Mucosa of descending colon (tissue), 3 donors: ENCODE data around the gene IPO11. TPM values are rescaled to one million over a fixed set of nuclear protein-coding genes. Genes with fewer than 3 reads are reported as not detected.

Experiments
- ATAC-seq: fragments of 200-7000 bp; cut with Tn5 transposase; one replicate; pipeline ENCODE4 v1.9.1; 2020; ENCODE audit warnings: mild to moderate bottlenecking, moderate library complexity
- DNase-seq, 3 donors: peaks; one replicate each; pipeline ENCODE4 v3.0.0-alpha.2; 2020
- H3K36me3 ChIP-seq: fragments of 200-600 bp; one replicate; pipeline ENCODE4 v1.8.0; 2021; ENCODE audit warnings: low read depth, mild to moderate bottlenecking
- H3K4me1 ChIP-seq: fragments of 200-600 bp; one replicate; pipeline ENCODE4 v1.8.0; 2021; ENCODE audit warnings: low read depth, mild to moderate bottlenecking
- H3K4me3 ChIP-seq: fragments of 200-600 bp; one replicate; pipeline ENCODE4 v1.8.0; 2021; ENCODE audit warnings: mild to moderate bottlenecking
- H3K9me3 ChIP-seq: fragments of 200-600 bp; one replicate; pipeline ENCODE4 v1.8.0; 2021; ENCODE audit warnings: mild to moderate bottlenecking
- CTCF ChIP-seq: fragments of 200-600 bp; IDR thresholded peaks from one replicate; pipeline ENCODE4 v1.8.0; 2022; ENCODE audit warnings: antibody characterized with exemption, mild to moderate bottlenecking
- intact Hi-C, 2 donors: fragments of 100-400 bp; cut with DNase I in 1 of 2; cut with micrococcal nuclease in 1 of 2; formaldehyde crosslinking; loops; one replicate each; pipeline versions ENCODE4 v1.11.0 to v1.11.1; 2022; cut with DNase I, micrococcal nuclease
- total RNA-seq, 3 donors: library from RNA; stranded (reverse); fragmentation: NEBNext Ultra II Directional in 2 of 3; extraction: Animal tissue kit (Norgen Biotek cat#: 25700) in 2 of 3; gene quantifications; one replicate each; pipeline versions ENCODE4 v1.2.1 to v1.2.4, GENCODE V29; 2021 to 2023
- donor health status: DM: no; HTN: no; CAD: no; lungs with moderate emphysema.
- donor health status: DM: no; HTN: no; CAD: no.
- donor health status: DM: no; HTN: yes; CAD: no.

IPO11 gene
- total RNA-seq, 3 donors from 2014 or later = 17.6 to 21.9 (median 18.5) TPM

GRCh38 chr5:62489471-62489870, 76.9 kb downstream of the IPO11 start:
- Histone ChIP-seq H3K4me1 (no peaks in the 10 kb centered on the region), H3K4me3 (no peak overlapping the region), H3K36me3 (no peaks in the 10 kb centered on the region), H3K9me3 (no peaks in the 10 kb centered on the region)
- no peak for TF ChIP-seq CTCF
- intact Hi-C loops = no loop called here
- ATAC-seq (no peak), DNase-seq (no peak)

GRCh38 chr5:62494772-62495171, 82.2 kb downstream of the IPO11 start:
- intact Hi-C loops = no loop called here
- H3K4me3 ChIP-seq = no peak overlapping the region
- H3K4me1 ChIP-seq = no peaks in the 10 kb centered on the region
- no peak for TF ChIP-seq CTCF
- DNase-seq (no peak), ATAC-seq (no peak)
- no peaks in the 10 kb centered on the region for H3K36me3 ChIP-seq
- H3K9me3 ChIP-seq = no peaks in the 10 kb centered on the region

DNA sequence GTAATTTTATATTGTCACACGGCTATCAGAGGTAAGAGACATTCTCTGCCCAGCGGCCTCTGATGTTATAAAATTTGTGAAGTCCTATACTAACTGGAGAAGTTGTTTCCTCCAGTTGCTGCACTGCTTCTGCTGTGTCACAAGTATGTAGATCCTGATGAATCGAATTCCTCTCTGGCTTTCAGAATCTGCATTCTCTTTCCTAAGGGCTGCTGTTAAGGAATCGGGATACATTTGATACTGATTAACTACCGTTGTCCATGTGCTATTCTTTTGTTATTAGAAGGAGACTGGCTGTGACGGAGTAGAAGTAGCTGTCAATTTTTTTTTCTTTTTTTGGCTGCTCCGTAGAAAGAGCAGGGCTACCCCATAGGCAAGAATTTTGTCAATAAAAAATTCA, 84.3 kb downstream of the IPO11 start:
- intact Hi-C loops = no loop called here
- Histone ChIP-seq H3K9me3 (no peaks in the 10 kb centered on the region), H3K4me3 (no peak overlapping the region), H3K4me1 (no peaks in the 10 kb centered on the region), H3K36me3 (no peaks in the 10 kb centered on the region)
- no peak for TF ChIP-seq CTCF
- DNase-seq (no peak), ATAC-seq (no peak)

- ATAC-seq = no peak
- Histone ChIP-seq H3K4me1 (no peaks in the 10 kb centered on the region), H3K9me3 (no peaks in the 10 kb centered on the region), H3K36me3 (no peaks in the 10 kb centered on the region), H3K4me3 (no peak overlapping the region)
- no peak for TF ChIP-seq CTCF
- no peak for DNase-seq
- intact Hi-C loops = no loop called here
Measured at GRCh38 chr5:62498961-62499360, 86.4 kb downstream of the IPO11 start.

GRCh38 chr5:62499756-62500155, 87.2 kb downstream of the IPO11 start:
- Histone ChIP-seq H3K4me1 (no peaks in the 10 kb centered on the region), H3K36me3 (no peaks in the 10 kb centered on the region), H3K4me3 (no peak overlapping the region), H3K9me3 (no peaks in the 10 kb centered on the region)
- intact Hi-C loops = no loop called here
- DNase-seq (no peak), ATAC-seq (no peak)
- TF ChIP-seq CTCF = no peak

- intact Hi-C loops = no loop called here
- H3K4me1 ChIP-seq = no peaks in the 10 kb centered on the region
- no peaks in the 10 kb centered on the region for H3K36me3 ChIP-seq
- no peak for TF ChIP-seq CTCF
- DNase-seq (no peak), ATAC-seq (no peak)
- no peaks in the 10 kb centered on the region for H3K9me3 ChIP-seq
- H3K4me3 ChIP-seq = no peak overlapping the region
Measured at GRCh38 chr5:62502456-62503101, 90.0 kb downstream of the IPO11 start.
